Measurements from ENCODE around the gene GAPDH.
A peak's percentile ranks its signal among the peaks of the same experiment; 100 is the strongest.
"Not testable (repeated sequence)": the region's sequence is repeated elsewhere in the genome, so short reads cannot be mapped to it uniquely, and the experiment has no call there.

GAPDH gene

DNA sequence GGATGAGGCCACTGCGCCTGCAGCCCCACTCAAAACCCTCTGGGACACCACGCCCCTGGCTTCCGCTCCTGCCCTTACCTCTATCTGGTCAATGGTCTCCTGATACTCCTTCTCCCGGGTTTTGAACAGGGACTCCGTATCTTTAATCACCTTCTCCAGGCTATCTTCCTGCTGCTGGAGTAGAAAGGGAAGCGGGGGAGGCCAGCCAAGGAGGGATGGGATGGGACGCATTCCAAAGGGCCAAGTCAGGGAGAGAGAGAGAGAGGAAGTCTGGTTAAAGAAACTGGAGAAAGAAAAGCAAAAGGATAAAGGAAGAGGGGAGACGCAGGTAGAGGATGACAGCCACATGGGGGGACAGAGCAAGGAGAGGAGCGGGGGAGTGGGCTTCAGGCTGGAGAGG lies 13.7 kb downstream of the GAPDH start:
- no peak for DNase-seq

DNA sequence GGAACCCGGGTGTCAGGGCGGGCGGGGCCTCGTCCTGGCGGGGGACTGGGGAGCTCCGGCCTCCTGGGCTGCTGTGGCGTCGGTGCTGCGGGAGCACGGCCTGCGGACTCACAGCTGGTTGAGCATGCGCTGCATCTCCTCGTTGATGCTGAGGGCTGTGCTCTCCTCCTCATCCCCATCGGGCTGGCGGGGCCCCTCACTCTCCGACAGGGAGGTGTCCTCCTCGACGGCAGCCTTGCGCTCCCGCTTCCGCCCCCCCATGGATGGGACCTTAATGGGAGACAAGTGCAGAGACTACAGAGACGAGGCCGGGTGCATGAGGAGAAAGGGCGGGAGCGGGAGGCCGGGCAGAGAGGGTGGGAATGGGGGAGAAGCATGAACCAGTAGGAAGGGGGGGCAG lies 14.2 kb downstream of the GAPDH start:
- DNase-seq = no peak

DNA sequence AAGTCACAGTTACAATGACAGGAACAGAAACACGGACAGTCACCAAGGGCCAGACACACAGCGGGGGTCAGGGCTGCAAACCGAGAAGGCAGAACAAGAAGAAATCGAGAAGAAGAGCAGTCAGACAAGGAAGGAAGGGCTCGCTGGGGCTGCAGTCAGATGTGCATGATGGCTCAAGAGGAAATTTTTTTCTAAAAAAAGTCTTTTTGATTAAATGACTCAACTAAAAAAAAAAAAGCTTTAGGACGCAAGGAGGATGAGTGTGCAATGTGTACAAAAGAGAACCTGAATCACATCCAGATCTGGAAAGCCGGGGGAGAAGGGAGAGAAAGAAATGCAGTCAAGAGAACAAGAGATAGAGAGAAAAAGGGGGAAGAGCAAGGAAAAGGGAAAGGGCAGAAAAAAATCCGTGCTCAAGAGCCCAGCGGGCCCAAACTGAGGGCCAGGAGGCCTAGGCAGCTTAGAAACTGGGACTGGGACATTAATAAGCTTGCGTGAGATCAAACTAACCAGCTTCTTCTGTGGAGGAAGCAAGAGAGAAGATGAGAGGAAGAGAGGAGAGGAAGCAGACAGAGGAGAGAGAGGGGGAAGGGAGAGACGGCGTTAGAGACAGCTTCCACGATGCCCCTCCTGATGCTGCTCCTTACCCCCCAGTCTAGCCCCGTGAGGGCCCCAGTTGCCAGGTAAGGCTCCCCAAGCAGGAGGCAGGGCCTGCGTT lies 14.8 kb downstream of the GAPDH start:
- no peak for DNase-seq

DNA sequence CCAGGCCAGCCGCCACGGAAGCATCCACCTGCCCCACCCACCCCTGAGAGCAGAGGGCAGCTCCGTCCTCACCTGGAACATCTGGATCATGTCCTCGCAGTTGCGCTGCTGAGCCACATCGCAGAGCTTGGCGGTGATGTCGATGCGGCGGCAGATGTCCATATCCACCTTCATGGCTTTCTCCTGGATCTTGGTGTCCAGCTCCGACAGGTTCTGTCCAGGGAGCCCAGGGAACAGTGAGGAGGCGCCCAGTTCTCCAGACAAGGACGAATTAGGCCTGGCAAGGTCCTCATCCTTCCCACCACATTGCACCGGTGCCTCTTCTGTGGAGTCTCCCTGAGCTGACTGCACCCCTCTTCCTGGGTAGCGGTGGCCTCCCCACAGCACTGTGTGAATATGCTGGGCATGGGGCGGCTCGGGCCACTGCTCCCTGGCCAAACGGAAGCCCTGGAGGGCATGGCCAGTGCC lies 15.4 kb downstream of the GAPDH start:
- no peak for DNase-seq

DNA sequence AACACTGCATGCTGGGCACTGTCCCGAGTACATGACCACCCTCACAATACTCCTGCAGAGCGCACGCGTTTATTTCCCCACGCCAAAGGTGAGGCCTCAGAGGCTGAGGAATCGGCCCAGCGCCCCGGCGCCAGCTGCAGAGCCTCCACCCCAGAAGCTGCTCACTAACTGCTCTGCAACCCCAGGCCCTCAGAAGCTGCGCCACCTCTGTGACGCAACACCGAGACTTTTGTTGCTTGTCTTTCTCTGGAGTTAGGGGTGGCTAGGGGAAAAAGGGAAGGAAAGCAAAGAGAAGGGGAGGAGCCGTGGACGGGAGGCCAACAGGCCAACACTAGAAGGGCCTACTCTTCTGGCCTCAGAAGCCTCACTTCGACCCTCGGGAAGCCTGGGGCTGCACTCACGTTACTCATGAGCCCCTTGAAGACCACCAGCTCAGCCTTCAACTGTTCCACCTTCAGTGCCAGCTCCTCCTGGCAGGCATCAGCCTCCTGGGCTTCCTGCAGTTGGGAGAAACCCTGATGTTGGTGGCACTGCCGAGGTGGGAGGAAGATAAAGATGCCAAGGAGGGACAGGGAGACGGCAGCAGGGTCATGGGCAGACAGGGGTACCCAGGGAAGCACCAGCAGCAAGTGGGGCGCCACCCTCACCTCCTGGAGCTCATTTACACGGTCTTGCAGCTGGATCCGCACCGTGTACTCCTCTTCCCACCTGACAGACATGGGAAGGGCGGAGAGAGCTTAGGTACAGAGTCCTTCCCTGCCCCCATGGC lies 16.2 kb downstream of the GAPDH start:
- DNase-seq = peak; percentile 83 to 86

DNA sequence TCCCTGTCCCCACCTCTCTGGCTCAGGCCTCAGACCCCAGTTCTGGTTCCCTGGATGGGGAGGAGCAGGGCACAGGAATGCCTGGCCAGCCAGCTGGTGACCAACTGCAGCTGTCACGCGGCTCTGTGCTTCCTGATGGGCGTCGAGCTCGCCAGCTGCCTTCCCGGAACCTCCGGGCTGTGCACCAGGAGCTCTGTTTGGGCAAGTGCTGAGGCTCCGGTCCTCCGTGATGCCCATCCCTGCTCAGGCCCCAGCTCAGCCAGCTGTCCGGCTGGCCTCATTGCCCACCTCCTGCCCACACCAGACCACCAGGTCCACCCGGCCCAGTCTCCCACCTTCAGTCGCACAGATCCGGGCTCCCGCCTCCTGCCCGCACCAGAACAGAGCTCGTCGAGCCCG lies 16.7 kb downstream of the GAPDH start:
- no peak for DNase-seq

DNA sequence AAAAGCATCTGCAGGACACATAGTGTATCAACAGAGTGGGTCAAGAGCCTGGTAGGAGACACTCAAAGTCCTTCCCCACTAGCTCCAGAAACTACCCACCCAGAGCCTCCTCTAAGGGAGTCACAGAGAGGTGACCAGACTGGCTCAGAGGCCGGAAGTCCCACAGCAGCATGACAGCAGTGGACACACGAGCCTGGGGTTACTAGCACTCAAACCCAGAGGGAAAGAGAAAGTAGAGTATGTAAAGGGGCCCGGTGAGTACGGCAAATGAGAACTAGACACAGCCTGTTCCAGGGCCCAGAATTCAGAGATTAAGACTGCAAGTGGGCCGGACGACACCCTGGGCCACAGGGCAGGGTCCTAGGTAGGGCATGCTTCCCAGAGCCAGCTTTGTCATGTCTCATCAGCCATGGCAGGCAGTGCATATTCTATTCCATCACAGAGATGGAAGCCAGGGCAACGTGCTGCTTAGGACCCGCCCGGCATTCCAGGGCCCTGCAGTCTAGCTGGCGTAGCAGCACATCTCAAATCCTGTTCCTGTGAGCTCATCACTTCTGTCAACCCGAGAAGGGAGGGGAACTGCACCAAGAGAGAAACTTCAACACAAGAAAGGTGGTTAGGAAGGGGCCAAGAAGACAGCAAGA lies 17.3 kb downstream of the GAPDH start:
- DNase-seq = no peak

DNA sequence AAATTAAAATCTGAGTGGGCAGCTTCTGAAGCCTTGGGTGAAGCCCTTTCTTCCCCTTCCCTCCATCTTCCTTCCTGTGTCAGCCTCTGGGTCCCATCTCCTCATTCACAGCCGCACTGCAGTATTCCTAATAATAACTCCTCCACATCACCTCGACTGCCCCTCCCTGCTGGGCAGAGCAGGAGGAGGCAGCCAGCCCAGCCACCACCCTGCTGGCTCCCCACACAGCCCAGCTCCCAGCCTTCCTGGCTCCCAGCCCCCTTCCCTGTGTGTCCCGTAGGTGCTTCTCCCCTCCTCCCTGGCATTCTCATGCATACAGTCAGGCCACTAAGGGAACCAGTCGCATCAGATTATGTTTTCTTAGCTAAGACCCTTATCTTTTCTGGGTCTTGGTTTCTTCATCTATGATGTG lies 17.8 kb downstream of the GAPDH start:
- no peak for DNase-seq

DNA sequence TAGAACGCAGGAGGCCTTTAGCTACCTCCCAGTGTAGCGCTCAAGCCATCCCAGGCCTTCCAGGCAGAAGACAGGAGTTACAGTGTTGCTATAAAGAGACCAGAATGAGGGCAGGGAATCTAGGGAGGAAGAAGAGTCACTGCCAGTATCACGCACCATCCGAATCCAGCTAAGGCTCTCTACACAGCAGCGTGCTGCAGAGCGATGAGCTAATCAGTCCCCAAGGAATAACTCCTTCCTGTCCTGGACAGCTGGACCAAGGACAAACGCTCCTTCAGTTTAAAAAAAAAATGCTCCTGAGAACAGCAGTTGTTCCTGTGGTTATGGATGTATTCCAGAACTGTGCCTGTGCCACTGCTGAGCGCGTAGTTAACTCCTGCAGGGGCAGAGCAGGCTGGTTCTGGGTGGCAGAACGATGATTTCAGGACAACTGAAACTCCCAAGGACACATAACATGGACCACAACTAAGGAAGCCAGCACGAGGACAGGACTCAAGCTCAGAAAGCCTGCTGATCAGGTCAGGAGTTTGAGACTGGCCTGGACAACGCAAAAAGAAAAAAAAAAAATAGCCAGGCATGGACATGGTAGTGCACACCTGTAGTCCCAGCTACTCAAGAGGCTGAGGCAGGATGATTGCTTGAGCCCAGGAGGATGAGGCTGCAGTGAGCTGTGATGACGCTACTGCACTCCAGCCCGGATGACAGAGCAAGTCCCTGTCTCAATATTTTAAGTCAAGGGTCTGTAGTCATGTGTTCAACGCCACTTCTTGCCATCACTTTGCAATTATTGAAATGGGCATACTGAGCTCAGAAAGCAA lies 18.9 kb downstream of the GAPDH start:
- DNase-seq = no peak

DNA sequence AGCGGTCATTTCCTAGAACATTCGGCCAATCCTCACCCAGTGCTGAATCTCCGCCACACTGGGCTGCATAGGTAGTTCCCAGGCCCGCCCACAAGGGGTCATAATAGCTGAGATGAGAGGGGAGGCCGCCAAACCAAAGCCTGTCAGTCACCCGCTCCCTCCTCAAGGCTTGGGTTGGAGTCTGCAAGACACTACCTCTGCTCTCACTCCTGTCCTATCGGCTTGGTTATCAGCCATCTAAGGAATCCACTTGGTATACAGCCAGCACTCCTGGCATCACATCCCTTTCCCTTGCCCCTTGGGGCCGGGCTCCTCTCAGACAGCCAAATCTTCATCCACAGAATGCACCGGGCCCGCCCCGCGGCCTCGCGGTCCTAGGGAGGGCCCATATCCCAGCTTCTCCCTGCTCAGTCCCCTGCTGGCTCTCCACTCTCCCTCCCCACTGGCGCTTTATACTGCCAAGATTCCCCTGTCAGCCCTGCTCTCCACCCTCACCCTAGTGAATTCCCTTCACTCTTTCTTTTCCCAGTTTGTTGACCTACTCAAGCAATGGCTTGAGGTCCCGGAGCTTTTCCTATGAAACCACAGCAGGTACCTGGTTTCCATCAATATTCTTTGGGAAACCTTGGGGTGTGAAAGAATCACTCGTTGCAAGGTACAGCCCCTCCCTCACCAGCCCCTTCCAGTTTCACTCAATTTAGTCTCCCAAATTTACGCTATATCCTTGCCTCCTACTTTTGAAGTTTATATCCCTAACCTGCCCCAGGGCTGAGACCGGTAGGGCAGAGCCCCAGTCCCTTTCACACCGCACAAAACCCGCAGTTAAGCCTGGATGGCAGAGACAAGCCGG lies 20.1 kb downstream of the GAPDH start:
- DNase-seq = peak; percentile 72 to 73

DNA sequence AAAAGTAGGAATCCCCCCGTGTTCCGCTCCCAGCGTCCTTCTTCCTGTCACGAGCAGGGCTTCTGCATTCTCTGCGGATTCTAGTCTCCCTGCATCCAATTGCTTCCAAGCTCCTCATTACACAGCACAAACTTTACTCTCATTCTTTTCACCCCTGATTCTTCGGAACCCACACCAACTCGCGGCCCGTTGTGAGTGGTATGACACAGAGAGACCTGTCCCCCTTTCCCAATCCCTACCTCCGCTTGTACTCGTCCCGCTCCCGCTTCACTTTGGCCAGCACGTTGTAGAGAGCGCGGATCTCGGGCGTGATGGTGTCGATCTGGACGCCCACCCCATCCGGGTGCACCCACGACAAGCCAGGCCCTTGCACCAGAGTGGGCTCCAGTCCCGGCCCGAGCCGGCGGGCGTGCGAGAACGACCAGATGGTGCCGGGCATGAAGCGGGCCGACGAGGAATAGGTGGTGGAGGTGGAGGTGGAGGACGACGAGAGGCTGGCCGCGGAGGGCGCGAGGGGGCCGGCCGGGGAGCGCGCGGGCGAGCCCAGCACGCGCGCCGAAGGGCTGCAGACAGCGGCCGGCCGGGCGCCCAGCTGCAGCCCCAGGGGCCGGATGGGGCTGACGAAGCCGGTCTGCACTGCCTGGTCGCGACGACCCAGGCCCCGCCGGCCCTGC lies 20.8 kb downstream of the GAPDH start:
- no peak for DNase-seq

DNA sequence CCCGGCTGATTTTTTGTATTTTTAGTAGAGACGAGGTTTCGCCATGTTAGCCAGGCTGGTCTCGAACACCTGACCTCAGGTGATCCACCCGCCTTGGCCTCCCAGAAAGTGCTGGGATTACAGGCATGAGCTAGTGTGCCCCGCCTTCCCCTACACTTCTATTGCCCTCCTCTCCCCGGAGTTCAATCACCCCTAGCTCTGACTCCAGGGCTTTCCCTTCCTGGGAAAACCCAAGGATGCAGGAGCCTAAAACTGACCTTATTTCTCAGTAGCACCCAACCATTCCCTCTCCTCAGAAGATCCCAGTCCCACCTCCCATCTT lies 22.1 kb downstream of the GAPDH start:
- not testable (repeated sequence) for DNase-seq

DNA sequence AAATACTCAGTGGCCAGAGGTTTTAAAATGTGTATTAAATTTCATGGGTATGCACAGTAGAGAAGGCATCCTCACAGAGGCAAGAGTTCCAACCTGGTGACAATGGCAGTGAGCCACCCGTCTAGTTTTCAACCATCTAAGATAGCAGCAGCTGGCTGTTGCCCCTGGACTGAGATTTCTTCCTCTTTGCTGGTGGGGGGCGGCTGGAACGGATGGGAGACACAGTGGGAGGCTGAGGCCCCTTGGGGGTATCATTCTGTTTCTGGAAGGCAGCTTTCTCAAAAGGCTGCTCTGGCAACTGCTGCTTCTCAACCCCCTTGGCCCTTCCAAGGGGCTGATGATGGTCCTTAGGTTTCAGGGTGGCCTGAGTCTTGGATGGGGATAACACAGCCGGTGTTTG lies 22.5 kb downstream of the GAPDH start:
- no peak for DNase-seq

DNA sequence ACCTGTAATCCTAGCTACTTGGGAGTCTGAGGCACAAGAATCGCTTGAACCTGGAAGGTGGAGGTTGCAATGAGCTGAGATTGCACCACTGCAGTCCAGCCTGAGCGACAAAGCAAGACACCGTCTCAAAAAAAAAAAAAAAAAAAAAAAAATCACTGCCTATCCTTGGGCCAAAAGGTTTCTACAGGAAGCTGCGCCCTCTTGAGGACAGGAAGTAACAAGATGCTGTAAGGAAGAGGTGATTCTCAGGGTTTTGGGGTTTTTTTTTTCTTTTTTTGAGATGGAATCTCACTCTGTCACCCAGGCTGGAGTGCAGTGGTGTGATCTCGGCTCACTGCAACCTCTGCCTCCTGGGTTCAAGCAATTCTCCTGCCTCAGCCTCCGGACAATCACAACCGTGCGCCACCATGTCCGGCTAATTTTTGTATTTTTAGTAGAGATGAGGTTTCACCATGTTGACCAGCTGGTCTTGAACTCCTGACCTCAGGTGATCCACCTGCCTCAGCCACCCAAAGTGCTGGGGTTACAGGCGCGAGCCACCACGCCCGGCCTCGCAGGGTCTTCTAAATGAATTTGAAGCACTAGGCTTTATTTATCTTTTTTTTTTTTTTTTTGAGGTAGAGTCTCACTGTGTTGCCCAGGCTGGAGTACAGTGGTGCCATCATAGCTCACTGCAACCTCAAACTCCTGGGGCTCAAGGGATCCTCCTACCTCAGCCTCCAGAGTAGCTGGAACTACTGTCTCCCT lies 23.9 kb downstream of the GAPDH start:
- peak; percentile 57 to 63 for DNase-seq

DNA sequence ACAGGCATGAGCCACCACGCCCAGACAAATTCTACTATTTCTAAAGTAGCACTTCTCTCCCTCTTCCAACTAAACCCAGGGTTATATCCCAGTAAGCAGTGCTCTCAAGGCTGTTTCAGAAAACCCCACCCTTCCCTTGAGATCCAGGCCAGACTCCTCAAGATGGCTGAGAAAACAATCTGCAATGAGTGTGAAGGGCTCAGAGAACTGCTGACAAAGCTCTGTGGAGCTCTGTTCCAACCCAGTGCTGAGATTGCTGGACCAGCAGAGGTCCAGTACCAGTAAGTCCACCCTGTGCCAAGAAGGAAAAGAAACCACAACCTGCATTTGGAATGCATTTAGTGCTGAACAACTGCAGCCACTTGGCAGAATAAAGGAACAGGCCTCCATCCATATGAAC lies 25.2 kb downstream of the GAPDH start:
- DNase-seq = no peak

DNA sequence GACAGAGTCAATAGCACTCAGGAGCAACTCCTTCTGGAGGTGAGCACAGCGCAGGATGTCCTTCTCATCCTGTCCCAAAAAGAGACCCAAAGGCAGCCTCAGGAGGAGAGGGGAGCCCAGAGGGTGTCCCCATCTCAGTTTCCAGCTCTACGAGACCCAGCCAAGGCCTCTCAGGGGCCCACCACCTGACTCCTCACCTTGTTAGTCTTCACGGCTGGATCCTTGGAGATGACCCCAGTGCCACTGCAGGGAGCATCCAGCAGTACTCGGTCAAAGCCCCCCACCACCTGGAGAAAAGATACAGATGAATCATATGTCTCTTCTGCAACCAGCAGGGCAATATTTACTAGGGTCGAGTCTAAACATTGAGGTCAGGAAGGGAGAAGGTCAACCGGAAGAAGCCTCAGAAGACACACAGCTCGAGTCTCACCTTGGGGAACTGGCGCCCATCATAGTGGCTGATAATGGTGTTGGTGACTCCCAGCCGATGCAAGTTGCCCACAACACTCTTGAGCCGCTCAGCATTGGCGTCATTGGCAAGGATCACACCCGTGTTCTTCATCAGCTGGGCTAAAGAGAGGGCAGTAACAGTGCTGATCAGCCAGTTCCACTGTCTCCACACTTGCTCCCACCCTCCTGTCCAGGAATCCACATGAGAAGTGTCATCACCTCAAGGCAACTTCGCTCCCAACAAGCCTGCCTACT lies 26.3 kb downstream of the GAPDH start:
- DNase-seq = no peak

DNA sequence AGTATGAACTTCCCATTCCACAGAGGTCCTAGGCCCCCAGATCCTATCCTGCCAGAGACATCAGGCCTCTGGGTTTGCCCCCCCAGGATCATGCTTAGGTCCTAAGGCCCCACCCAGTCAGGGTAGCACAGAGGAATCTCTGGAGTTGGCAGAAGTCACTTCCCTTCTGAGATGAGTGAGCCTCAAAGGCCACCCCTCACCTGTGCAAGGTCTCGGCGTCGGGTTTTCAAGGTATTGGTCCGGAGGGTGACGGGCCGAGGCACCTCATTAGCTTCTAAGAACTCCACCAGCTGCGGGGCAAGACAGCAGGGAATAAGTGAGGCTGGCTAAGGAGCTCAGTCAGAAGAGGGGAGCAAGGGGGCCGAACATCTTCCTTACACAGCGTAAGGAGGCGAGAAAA lies 28.6 kb downstream of the GAPDH start:
- no peak for DNase-seq

DNA sequence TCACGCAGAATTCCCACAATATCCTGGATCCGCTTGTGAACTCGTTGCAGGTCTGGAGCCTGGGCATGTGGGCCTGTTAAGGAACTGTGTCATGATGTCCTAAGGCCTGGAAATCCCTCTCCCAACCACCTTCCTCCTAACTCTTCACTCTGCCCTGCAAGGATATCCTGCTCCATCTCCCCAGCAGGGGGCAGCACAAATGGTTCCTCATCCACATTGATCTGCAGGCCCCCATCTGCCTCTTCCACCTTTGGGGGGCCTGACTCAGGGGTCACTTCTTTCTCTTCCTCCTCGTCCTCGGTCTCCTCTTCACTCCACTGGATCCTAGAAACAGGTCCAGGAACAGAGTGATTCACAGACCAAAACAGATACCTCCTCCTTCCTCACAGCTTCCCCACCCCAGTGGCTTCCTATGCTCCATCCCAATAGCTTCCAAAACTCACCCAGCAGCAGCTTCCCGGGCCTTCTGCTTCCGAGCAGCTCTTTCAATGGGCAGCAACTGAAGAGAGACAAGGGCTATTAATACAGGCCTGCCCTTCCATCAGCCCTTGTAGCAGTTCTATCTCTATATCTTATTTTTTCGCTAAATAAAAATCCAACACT lies 29.2 kb downstream of the GAPDH start:
- peak; percentile 26 to 39 for DNase-seq

DNA sequence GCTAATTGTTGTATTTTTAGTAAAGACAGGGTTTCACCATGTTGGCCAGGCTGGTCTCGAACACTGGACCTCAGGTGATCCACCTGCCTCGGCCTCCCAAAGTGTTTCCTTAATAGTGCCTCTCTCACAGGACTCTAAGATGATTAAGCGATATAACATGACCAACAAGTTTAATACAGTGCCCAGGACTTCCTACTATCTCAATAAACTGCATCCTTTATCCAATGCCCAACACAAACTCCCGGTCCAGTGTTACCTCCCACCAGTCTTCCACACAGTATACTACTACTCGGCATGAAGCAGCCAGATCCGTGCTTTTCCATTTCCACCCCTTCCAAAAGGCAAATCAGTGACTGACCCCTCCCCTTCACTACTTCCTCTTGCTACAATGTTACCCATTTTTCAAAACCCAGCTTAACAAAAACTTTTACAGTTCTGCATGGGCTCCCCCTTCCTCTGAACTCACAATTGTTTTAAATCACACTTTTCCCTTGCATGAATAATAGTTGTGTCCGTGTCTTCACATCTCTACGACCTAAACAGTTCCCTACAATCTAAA lies 32.9 kb downstream of the GAPDH start:
- peak in 1 of 2 experiments; percentile 30 for DNase-seq

Measured in AML-193 (cell line).